Prostate gland (tissue), 2 donors: ENCODE results near the gene CLEC14A.

Source experiments
- CTCF ChIP-seq, 4 experiments: fragments of 200-600 bp in 2 of 4; fragments of 450-650 bp in 2 of 4; sonication (generic) in 2 of 4; IDR thresholded peaks; 1 replicate in 3 of 4; 2 replicates in 1 of 4; pipeline ENCODE4 v1.5.1; 2016 to 2019; ENCODE audit warnings: antibody characterized with exemption in 4 of 4, mild to moderate bottlenecking in 2 of 4, moderate library complexity in 2 of 4
- POLR2A ChIP-seq: fragments of 450-650 bp; IDR thresholded peaks from one replicate; pipeline ENCODE4 v1.6.1; 2016; ENCODE audit warnings: antibody characterized with exemption, mild to moderate bottlenecking

- TF ChIP-seq CTCF (IDR thresholded peaks at IDR 0.05) (no peak), POLR2A (no peak)
These were observed 1.1 kb downstream of the CLEC14A start for GRCh38 chr14:38254571-38255407.
